Activated CD8-positive, alpha-beta memory T cell treated with anti-CD3 and anti-CD28 coated beads, Interleukin-2, amount 50 U/mL, for 1 hour (primary cell): ENCODE results near the gene ADGRB2.

Source experiments
- DNase-seq: peaks from one replicate; pipeline ENCODE4 v3.0.0-alpha.2; 2020; ENCODE audit errors: extremely low read depth

Gene ADGRB2

GRCh38 chr1:31748365-31748764 lies 15.8 kb downstream of the ADGRB2 start:
- DNase-seq, result no peak

- no peak for DNase-seq
Measured at GRCh38 chr1:31747304-31747703, 16.8 kb downstream of the ADGRB2 start.

DNA sequence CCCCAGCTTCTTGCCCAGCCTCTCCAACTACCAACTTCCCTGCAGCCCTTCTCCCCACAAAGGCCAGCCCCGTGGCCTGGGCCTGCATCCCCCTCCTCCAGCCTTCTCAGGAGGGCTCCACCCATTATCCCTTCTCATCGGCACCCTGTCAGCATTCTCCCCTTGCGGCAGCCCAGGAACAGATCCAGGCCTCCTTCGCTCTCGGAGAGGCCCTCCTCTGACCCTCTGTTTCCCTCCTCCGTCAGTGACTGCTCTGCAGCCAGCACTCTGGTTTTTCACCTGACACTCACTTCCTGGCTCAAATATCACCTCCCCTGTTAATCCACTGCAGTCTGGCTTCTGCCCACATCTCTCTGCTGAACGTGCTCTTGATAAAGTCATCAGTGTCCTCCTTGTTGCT lies 17.5 kb downstream of the ADGRB2 start:
- no peak for DNase-seq

DNA sequence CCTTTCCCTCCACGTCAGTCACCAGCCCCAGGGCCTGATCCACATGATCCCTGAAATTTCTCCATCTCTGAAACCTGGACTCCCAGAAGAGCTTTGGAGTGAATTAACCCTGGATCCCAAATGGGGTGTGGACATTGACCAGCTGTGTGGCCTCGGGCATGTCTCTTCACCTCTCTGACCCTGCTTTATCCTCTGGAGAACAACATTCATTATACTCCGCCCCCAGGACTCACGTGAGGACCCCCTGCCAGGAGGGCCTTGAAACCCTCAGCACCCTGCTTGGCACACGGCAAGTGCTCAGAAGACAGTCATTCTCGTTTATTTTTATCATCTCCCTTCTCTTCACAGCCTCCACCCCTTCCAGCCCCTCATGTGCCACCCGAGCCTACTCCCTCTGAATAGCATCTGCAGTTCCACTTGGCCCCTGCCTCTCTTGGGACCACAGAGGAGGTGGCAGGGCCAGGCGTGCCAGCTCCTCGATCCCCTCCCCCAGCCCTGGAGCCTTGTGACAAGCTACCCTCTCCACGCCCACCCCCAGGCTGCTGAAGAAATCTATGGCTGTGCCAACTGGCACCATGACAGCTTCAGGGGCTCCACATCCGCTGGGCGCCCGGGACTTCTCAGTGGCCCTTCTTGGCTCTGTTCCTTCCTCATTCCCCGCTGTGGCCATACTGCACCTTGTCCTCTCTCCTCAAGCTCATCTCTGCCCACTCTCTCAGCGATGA lies 18.0 kb downstream of the ADGRB2 start:
- no peak for DNase-seq

DNA sequence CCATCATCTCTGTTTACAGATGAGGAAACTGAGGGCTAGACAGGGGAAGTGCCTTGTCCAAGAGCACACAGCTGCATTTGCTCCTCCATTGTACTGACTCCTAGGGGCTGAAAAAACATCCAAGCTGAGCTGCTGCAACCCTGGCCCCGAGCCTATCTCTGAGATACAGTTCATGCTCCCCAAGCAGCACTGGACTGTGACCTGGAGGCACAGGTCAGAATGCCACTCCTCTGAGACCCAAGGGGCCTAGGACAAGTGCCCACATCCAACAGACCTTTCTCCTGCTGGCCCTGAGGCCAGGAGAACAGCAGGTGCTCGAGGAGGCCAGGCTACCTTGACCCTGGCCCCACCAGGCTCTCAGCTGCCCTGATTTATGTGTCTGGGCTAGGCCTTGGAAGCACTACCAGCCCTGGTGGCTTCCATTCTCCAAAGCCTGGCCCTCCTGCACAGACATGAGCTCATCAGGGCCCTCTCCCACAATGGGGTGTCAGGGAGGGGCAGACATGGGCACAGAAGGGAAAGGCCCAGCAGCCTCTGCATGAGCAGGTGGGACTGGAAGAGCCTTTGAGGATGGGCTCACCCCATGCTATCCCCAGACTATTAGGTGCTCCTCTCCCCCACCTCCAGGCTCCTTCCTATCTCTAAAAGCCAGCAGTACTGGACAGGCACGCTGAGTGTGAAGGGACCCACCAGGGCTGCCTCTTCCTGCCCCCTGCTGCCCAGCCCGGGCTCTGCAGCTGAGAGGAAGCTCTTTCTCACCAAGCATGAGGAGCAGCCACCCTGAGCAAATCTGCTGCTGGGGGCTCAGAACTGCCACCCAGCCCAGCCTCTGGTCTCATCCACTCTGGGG lies 18.8 kb downstream of the ADGRB2 start:
- no peak for DNase-seq

DNA sequence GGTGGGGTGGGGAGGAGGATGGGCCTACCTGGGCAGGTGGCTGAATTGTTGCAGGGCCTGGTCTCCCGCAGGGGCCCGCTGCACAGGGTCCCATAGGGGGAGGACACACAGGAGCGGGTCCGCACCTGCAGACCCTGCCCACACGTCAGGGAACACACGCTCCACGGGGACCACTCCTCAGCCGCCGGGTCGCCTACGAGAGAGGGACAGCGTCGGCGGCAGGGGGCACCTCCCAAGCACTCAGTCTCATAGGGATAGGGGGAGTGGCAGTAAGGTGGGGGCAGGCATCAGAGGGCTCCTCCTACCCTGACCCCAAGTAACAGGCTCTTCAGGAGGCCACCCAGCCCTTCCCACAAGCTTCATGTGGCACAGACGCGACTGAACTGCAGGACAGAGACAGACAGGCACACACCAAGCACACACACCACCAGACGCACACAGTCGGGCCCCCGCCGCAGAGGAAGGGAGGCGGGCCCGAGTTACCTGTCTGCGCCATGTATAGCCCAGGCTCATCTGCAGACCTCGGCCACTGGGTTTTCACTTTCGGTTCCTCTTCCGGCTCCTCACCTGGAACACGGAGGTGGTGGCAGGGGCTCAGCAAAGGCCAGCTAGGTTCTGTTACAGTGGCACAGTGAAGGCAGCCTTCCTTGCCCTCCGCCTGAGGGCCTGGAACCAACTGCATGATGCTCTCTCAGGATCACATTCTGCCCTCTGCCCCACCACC lies 19.8 kb downstream of the ADGRB2 start:
- DNase-seq, result no peak

DNA sequence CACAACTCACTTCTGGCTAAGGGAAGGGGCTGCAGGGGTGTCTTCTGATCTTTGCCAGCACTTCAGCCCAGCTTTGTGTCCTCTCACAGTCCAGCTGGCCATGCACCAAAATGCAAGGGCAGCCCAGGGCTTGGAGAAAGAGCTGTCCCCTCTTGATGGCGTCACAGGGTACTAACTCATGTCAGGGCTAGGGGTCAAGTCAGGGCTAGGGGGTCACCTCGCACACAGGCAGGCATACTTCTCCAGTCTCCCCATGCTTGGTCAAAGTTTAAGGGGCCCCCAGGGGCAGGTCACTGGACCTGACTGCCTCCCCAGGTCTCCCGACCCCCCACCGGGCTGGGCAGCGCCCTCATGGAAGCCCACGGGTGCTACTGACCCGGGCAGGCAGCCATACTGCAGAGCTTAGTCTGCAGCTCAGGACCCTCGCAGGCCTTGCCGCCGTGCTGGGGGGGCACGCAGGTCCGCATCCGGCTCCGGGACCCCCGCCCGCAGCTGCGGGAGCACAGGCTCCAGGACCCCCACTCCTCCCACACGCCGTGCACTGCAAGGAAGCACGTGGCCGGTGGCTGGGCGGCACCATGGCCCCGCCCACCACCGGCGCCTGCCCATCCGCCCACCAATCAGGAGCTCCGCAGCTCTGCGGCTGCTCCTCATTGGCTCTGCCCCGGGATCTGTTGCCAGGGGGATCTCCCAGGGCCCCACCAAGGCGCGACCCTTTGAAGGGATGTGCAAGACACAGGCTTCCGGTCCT lies 21.5 kb downstream of the ADGRB2 start:
- no peak for DNase-seq

DNA sequence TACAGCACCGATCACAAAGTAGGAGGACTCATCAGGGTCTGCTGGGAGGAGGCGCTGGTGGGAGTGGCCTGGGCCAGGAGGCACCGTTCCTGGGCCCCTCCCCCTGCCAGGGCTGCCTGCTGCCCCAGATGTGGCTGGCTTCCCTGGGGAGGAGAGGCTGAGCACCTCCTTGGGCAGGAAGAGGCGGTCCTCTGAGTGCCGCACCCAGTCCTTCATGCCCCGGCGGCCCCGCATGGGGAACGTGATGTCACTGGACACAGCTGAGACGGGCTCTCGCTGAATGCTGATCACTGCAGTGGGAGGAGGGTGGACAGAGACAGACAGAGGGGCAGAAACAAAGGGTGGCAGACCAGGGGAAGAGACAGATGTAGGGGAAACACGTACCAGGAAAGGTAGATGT lies 24.8 kb downstream of the ADGRB2 start:
- no peak for DNase-seq

DNA sequence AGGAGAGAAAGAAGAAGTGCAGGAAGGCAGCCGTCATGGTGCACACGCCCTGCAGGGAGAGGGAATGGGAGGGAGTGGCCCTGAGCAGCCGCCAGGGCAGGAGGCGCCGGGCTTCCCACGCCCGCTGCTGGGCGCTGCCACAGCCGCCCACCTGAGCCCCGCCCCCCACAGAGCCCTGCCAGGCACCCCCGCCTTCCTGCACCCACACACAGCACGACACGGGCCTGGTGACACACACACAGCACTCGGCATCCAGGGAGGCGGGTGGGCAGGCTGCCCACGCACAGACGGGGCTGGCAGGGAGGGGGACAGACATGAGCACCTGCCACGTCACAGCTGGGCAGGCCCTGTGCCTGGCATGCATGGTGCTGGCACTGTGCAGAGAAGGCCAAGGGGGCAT lies 27.5 kb downstream of the ADGRB2 start:
- no peak for DNase-seq

GRCh38 chr1:31735571-31735970 lies 28.6 kb downstream of the ADGRB2 start:
- DNase-seq, result no peak

GRCh38 chr1:31734582-31735107 lies 29.5 kb downstream of the ADGRB2 start:
- no peak for DNase-seq

DNA sequence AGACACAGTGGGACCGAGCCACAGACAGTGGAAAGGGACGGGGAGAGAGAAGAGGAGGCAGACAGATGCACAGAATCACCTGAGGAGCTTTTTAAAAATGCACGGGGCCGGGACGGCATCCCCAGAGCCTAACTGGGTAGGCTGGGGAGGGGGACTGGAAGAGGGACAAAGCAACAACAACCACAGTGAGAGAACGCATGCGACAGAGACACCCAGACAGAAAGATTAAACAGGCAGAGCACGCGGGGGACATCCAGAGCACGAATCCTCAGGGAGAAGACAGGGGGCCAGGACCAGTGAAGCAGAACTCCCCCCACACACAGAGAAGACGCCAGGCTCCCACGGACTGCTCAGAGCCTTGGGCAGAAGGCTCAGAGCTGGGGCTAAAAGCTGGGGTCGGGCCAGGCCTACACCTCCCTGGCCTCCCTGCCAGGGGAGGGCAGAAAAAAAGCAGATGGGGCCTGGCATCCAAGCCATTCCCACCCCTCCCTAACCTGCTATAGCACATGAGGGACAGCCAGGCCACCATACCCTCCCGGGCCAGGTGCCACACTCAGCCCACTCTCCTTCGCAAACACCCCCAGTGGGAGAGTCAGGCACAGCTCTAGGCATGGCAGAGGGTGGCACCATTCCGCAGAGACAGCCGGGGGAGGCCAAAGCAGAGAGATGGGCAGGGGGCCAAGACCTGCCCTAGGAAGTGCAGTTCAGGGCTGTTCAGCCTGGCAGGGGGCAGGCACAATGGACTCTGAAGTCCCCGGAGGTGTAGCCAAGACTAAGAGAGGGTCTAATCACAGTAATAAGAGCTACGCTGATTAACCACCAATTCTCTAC lies 30.5 kb downstream of the ADGRB2 start:
- no peak for DNase-seq

DNA sequence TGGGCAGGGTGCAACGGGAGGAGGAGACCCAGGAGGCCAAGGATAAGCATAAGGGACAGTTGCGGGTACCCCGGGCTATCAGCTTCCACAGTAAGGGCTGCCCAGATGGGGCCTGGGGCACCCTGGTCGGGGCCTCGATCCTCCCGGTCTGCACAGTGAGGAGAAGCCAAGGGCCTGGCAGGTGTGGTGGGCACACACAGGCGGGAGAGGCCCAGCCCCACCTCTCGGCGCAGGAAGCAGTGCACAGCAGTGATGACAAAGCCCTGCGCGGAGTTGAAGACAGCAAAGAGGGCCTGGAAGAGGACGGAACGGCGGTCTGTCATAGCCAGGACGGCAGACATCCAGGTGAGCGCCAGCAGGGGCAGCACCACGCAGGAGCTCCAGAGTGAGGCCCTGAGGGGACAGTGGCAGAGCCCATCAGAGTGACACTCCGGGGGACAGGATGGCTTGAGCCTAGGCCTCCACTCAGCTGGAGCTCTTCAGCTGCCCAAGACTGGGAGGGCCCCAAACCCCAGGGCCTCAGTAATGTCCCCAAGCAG lies 31.3 kb downstream of the ADGRB2 start:
- DNase-seq, result no peak

DNA sequence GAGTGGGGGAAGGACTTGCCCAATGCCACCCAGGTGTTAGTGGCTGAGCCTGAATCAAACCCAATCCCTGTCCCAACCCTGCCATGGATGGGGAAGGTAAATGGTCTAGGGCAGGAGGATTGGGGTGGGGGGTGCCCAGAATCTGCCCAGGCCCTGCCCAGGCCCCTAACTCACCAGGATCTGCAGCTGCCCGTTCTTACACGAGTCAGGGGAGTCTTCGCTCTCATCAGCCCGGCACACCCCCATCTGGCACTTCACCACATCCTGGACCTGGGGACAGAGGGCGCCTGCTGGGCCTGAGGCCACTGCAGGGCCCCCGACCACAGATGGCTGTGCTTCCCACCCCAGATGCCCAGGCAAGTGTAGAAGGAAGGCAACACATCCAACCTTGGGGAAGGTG lies 31.8 kb downstream of the ADGRB2 start:
- DNase-seq, result no peak

DNA sequence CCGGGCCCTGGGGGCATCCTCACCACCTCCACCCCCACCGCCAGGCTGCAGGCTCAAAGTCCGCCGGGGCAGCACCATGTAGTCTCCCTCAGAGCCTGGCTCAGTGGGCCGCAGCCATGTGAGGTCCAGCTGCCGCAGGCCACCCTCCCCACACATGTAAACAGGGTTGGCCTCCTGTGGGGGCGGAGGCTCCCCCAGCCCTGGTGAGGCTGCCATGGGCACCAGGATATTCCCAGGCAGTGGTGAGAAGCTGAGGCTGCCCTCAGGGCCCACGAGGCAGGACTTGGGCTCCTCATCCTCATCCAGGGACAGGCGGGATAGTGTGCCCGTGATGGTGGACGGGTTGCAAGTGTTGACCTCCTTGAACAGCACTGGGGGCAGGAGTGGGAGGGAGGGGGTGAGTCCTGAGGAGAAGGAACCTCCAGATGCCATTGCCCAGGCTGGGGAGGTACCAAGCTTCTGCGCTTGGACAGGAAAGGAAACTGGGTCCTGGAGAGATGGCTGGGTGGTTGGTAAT lies 33.0 kb downstream of the ADGRB2 start:
- no peak for DNase-seq

- no peak for DNase-seq
Measured at GRCh38 chr1:31730336-31731048, 33.6 kb downstream of the ADGRB2 start.

- DNase-seq, result no peak
Measured at GRCh38 chr1:31727849-31728248, 36.3 kb downstream of the ADGRB2 start.

DNA sequence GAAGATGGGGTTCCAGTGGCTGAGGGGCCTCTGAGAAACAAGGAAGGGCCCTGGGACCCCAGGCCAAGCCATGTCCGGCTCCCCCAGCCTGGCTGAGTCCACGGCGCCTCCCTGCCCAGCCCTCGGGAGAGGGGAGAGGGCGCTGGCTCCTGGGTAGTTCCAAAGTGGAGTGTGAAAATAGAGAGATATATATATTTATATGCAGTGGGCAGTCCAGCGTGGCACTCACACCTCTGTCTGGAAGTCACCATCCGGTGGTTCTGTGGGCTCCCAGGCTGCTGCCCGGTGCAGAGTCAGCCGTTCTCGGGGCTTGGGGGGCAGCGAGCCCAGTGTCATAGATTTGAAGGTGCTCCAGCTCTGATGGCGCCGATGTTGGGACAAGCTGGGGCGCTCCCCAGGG lies 36.9 kb downstream of the ADGRB2 start:
- DNase-seq, result no peak

- DNase-seq, result no peak
Measured at GRCh38 chr1:31726715-31727114, 37.4 kb downstream of the ADGRB2 start.
